H9 (cell line): ENCODE data around the gene PDS5B. TPM values are rescaled to one million over a fixed set of nuclear protein-coding genes. Genes with fewer than 3 reads are reported as not detected.
"Not testable (repeated sequence)": the region's sequence is repeated elsewhere in the genome, so short reads cannot be mapped to it uniquely, and the experiment has no call there.

ENCODE experiments used
- DNase-seq: peaks from one replicate; pipeline ENCODE4 v3.0.0-alpha.2; 2017
- H2AFZ ChIP-seq: one replicate; pipeline ENCODE4 v1.6.1; 2013; ENCODE audit warnings: mild to moderate bottlenecking, low read length, control low read depth, moderate library complexity
- H2AK5ac ChIP-seq: 2 replicates; pipeline ENCODE4 v1.6.1; 2013; ENCODE audit warnings: low read length, control low read depth, mixed read lengths; ENCODE audit not compliant: insufficient read length
- H2BK120ac ChIP-seq: one replicate; pipeline ENCODE4 v1.6.1; 2013; ENCODE audit warnings: low read depth, mild to moderate bottlenecking, low read length, control low read depth, inconsistent platforms; ENCODE audit not compliant: poor library complexity, severe bottlenecking
- H2BK12ac ChIP-seq: 2 replicates; pipeline ENCODE4 v1.6.1; 2013; ENCODE audit warnings: low read length, control low read depth, mixed read lengths, low read depth; ENCODE audit not compliant: insufficient read length
- H2BK15ac ChIP-seq: 2 replicates; pipeline ENCODE4 v1.6.1; 2013; ENCODE audit warnings: low read depth, low read length, control low read depth
- H2BK20ac ChIP-seq: one replicate; pipeline ENCODE4 v1.6.1; 2013; ENCODE audit warnings: low read depth, mild to moderate bottlenecking, low read length, control low read depth, inconsistent platforms; ENCODE audit not compliant: poor library complexity, severe bottlenecking
- H2BK5ac ChIP-seq: 2 replicates; pipeline ENCODE4 v1.6.1; 2013; ENCODE audit warnings: low read length, control low read depth, mixed read lengths; ENCODE audit not compliant: insufficient read length
- H3K14ac ChIP-seq: 2 replicates; pipeline ENCODE4 v1.6.1; 2013; ENCODE audit warnings: low read length, control low read depth; ENCODE audit not compliant: insufficient read depth
- H3K18ac ChIP-seq: 2 replicates; pipeline ENCODE4 v1.6.1; 2013; ENCODE audit warnings: low read depth, mild to moderate bottlenecking, mixed read lengths, low read length, control low read depth; ENCODE audit not compliant: insufficient read length
- H3K23ac ChIP-seq: 2 replicates; pipeline ENCODE4 v1.6.1; 2013; ENCODE audit warnings: low read length, control low read depth, mixed read lengths, low read depth; ENCODE audit not compliant: insufficient read length
- H3K23me2 ChIP-seq: 2 replicates; pipeline ENCODE4 v1.6.1; 2013; ENCODE audit warnings: low read depth, mild to moderate bottlenecking, mixed read lengths, low read length, control low read depth; ENCODE audit not compliant: insufficient read length, poor library complexity, severe bottlenecking
- H3K27ac ChIP-seq: 2 replicates; pipeline ENCODE4 v1.5.1; 2013; ENCODE audit warnings: low read length, control low read depth, mixed read lengths, low read depth; ENCODE audit not compliant: insufficient read length
- H3K27me3 ChIP-seq: 2 replicates; pipeline ENCODE4 v1.6.1; 2013; ENCODE audit warnings: low read length, control low read depth, inconsistent platforms; ENCODE audit not compliant: insufficient read depth
- H3K4ac ChIP-seq: 2 replicates; pipeline ENCODE4 v1.6.1; 2013; ENCODE audit warnings: low read depth, mild to moderate bottlenecking, control low read depth, inconsistent platforms, low read length, moderate library complexity
- H3K4me1 ChIP-seq: 2 replicates; pipeline ENCODE4 v1.6.1; 2013; ENCODE audit warnings: low read length, control low read depth, inconsistent platforms; ENCODE audit not compliant: insufficient read depth
- H3K4me2 ChIP-seq: 2 replicates; pipeline ENCODE4 v1.6.1; 2013; ENCODE audit warnings: low read length, control low read depth, mixed read lengths; ENCODE audit not compliant: insufficient read length, insufficient read depth
- H3K56ac ChIP-seq: 2 replicates; pipeline ENCODE4 v1.6.1; 2013; ENCODE audit warnings: low read depth, mild to moderate bottlenecking, mixed read lengths, low read length, control low read depth; ENCODE audit not compliant: insufficient read length
- H3K79me1 ChIP-seq: 2 replicates; pipeline ENCODE4 v1.6.1; 2013; ENCODE audit warnings: low read depth, mild to moderate bottlenecking, moderate library complexity, low read length, control low read depth, inconsistent platforms; ENCODE audit not compliant: insufficient read depth, poor library complexity, severe bottlenecking
- H3K79me2 ChIP-seq: 2 replicates; pipeline ENCODE4 v1.6.1; 2013; ENCODE audit warnings: low read length, control low read depth, inconsistent platforms; ENCODE audit not compliant: insufficient read depth
- H3K9ac ChIP-seq: 2 replicates; pipeline ENCODE4 v1.6.1; 2013; ENCODE audit warnings: low read length, control low read depth, mixed read lengths; ENCODE audit not compliant: insufficient read length; ENCODE audit errors: extremely low read depth
- H3K9me3 ChIP-seq: one replicate; pipeline ENCODE4 v1.6.1; 2013; ENCODE audit warnings: low read depth, low read length, inconsistent platforms; ENCODE audit not compliant: control insufficient read depth
- H3T11ph ChIP-seq: one replicate; pipeline ENCODE4 v1.6.1; 2013; ENCODE audit warnings: mild to moderate bottlenecking, low read length, control low read depth, inconsistent platforms
- H4K20me1 ChIP-seq: one replicate; pipeline ENCODE4 v1.6.1; 2013; ENCODE audit not compliant: control insufficient read depth, insufficient read length, insufficient read depth
- H4K5ac ChIP-seq: 2 replicates; pipeline ENCODE4 v1.6.1; 2013; ENCODE audit warnings: low read depth, mild to moderate bottlenecking, mixed read lengths, low read length, control low read depth; ENCODE audit not compliant: insufficient read length
- H4K8ac ChIP-seq: replicated peaks from 2 replicates; pipeline ENCODE4 v1.6.1; 2013; ENCODE audit warnings: low read length, control low read depth, mixed read lengths, low read depth; ENCODE audit not compliant: insufficient read length
- H4K91ac ChIP-seq: 2 replicates; pipeline ENCODE4 v1.6.1; 2013; ENCODE audit warnings: low read depth, mild to moderate bottlenecking, moderate library complexity, mixed read lengths, low read length, control low read depth; ENCODE audit not compliant: insufficient read length
- H3K27ac Mint-ChIP-seq, 3 experiments: 2 replicates in 2 of 3; 3 replicates in 1 of 3; pipeline ENCODE4 v1.8.0; 2020 to 2021; ENCODE audit warnings: mixed read lengths in 3 of 3, mild to moderate bottlenecking in 1 of 3, moderate library complexity in 1 of 3
- H3K27me3 Mint-ChIP-seq: 2 replicates; pipeline ENCODE4 v1.8.0; 2021; ENCODE audit warnings: low read depth, mild to moderate bottlenecking, moderate library complexity, mixed read lengths
- H3K36me3 Mint-ChIP-seq, 3 experiments: 2 replicates in 2 of 3; 3 replicates in 1 of 3; pipeline ENCODE4 v1.8.0; 2020 to 2021; ENCODE audit warnings: low read depth in 3 of 3, mixed read lengths in 3 of 3; ENCODE audit not compliant: insufficient read depth in 1 of 3
- H3K4me1 Mint-ChIP-seq, 2 experiments: 2 replicates each; pipeline ENCODE4 v1.8.0; 2020; ENCODE audit warnings: mixed read lengths in 2 of 2
- H3K4me3 Mint-ChIP-seq, 2 experiments: 2 replicates in 1 of 2; 3 replicates in 1 of 2; pipeline ENCODE4 v1.8.0; 2020 to 2021; ENCODE audit warnings: mild to moderate bottlenecking in 2 of 2, mixed read lengths in 2 of 2, moderate library complexity in 1 of 2
- H3K9me3 Mint-ChIP-seq, 2 experiments: 2 replicates in 1 of 2; 3 replicates in 1 of 2; pipeline ENCODE4 v1.8.0; 2020; ENCODE audit warnings: mild to moderate bottlenecking in 2 of 2, mixed read lengths in 2 of 2, moderate library complexity in 1 of 2
- CTCF ChIP-seq: fragments of 200-600 bp; sonication (generic); conservative IDR thresholded peaks from 3 replicates; pipeline ENCODE4 v1.8.0; 2021; ENCODE audit warnings: antibody characterized with exemption, mild to moderate bottlenecking
- WGBS: extraction: QIAGEN DNeasy Blood & Tissue Kit; methylation state at CpG from one replicate; pipeline ENCODE4 v1.1.7; 2013; ENCODE audit warnings: missing lambda C conversion rate, low lambda C conversion rate, mixed read lengths; ENCODE audit not compliant: insufficient read length; ENCODE audit errors: extremely low coverage; 5-methylcytosine and 5-hydroxymethylcytosine counted together
- total RNA-seq: library from RNA; stranded (reverse); gene quantifications from 2 replicates; pipeline ENCODE4 v1.2.1, GENCODE V29; 2021

PDS5B gene
- total RNA-seq, 1 experiment from 2014 or later: 50.0 TPM

- Histone ChIP-seq H3K27me3 (no peaks in the 10 kb centered on the region), H3K27ac (no peak overlapping the region), H4K5ac (no peak overlapping the region), H4K8ac (no peak overlapping the region), H3K4me2 (no peak overlapping the region), H2BK12ac (no peak overlapping the region), H3K79me2 (no peaks in the 10 kb centered on the region), H3K23me2 (no peaks in the 10 kb centered on the region), H3K4ac (no peak overlapping the region), H3T11ph (no peak overlapping the region), H3K56ac (no peak overlapping the region), H2BK20ac (no peak overlapping the region), H4K91ac (no peak overlapping the region), H4K20me1 (no peaks in the 10 kb centered on the region), H3K9ac (no peak overlapping the region), H2AFZ (no peak overlapping the region), H2AK5ac (no peak overlapping the region), H3K14ac (no peak overlapping the region), H3K23ac (no peak overlapping the region), H3K9me3 (no peaks in the 10 kb centered on the region), H2BK5ac (no peak overlapping the region), H3K18ac (no peak overlapping the region), H2BK15ac (no peak overlapping the region), H2BK120ac (no peak overlapping the region), H3K4me1 (no peaks in the 10 kb centered on the region), H3K79me1 (no peaks in the 10 kb centered on the region)
- H3K4me3 Mint-ChIP-seq: no peak overlapping the region
- no peak for DNase-seq
- no peak for TF ChIP-seq CTCF
- no peaks in the 10 kb centered on the region for H3K27me3 Mint-ChIP-seq
- 0 out of 4 replicates have a peak, but pooled peaks cover 0 to under 1% of the 10 kb centered on the region in 2 experiments for H3K4me1 Mint-ChIP-seq
- no peak overlapping the region for H3K27ac Mint-ChIP-seq
- H3K36me3 Mint-ChIP-seq: peaks cover 47 to 58% (median 50%) of the 10 kb centered on the region in 3 experiments
- H3K9me3 Mint-ChIP-seq: peaks cover 36 to 37% of the 10 kb centered on the region in 2 experiments
- WGBS: no CpG with 5 or more reads among the region's 2 CpGs
Measured at GRCh38 chr13:32720026-32720425, 133.8 kb downstream of the PDS5B start.

GRCh38 chr13:32721131-32722034 lies 135.1 kb downstream of the PDS5B start:
- H3K79me1 ChIP-seq, H4K5ac ChIP-seq, H3K4me3 Mint-ChIP-seq, H3K4me1 Mint-ChIP-seq, H3K27ac Mint-ChIP-seq, H3K23me2 ChIP-seq, H3K4me2 ChIP-seq, H3K27ac ChIP-seq, H2BK12ac ChIP-seq, H3K14ac ChIP-seq, H3T11ph ChIP-seq, H3K23ac ChIP-seq, H3K9me3 ChIP-seq, DNase-seq, H2BK5ac ChIP-seq, H2AFZ ChIP-seq, H4K20me1 ChIP-seq, H2AK5ac ChIP-seq, H3K9ac ChIP-seq, H3K27me3 ChIP-seq, H3K4me1 ChIP-seq, H2BK20ac ChIP-seq, H3K56ac ChIP-seq, H3K18ac ChIP-seq, H4K8ac ChIP-seq, H3K79me2 ChIP-seq, H2BK120ac ChIP-seq, H2BK15ac ChIP-seq, H3K4ac ChIP-seq, H4K91ac ChIP-seq, H3K27me3 Mint-ChIP-seq: not testable (repeated sequence)
- WGBS: no CpG with 5 or more reads among the region's 58 CpGs
- Mint-ChIP-seq H3K36me3 (peaks cover 37 to 47% (median 41%) of the 10 kb centered on the region in 3 experiments), H3K9me3 (peaks cover 27 to 29% of the 10 kb centered on the region in 2 experiments)
